Activated naive CD4-positive, alpha-beta T cell treated with anti-CD3 and anti-CD28 coated beads, Interleukin-2, amount 50 U/mL, for 72 hours (primary cell): Measurements from ENCODE around the gene TRPM5. TPM values are rescaled to one million over a fixed set of nuclear protein-coding genes. Genes with fewer than 3 reads are reported as not detected.
"Not testable (repeated sequence)": the region's sequence is repeated elsewhere in the genome, so short reads cannot be mapped to it uniquely, and the experiment has no call there.

Experiments
- ATAC-seq, 2 donors: fragments of 150-1000 bp; cut with Tn5 transposase; 2 replicates each; pipeline ENCODE4 v1.10.0; 2021; ENCODE audit warnings: mild to moderate bottlenecking in 2 of 2, moderate library complexity in 2 of 2
- DNase-seq, 2 donors: peaks; one replicate each; pipeline ENCODE4 v3.0.0; 2021 to 2022; ENCODE audit warnings: low spot score in 2 of 2
- H3K27ac Mint-ChIP-seq, 2 donors: one replicate each; pipeline ENCODE4 v1.8.0; 2022; ENCODE audit warnings: mild to moderate bottlenecking in 2 of 2, mixed read lengths in 2 of 2
- H3K36me3 Mint-ChIP-seq, 2 donors: one replicate each; pipeline ENCODE4 v1.8.0; 2022; ENCODE audit warnings: mixed read lengths in 2 of 2
- H3K9me3 Mint-ChIP-seq, 2 donors: one replicate each; pipeline ENCODE4 v1.8.0; 2022; ENCODE audit warnings: mixed read lengths in 2 of 2
- total RNA-seq, 2 donors: library from RNA; stranded (reverse); gene quantifications; one replicate each; pipeline ENCODE4 v1.2.3, GENCODE V29; 2022

TRPM5 gene, protein sequence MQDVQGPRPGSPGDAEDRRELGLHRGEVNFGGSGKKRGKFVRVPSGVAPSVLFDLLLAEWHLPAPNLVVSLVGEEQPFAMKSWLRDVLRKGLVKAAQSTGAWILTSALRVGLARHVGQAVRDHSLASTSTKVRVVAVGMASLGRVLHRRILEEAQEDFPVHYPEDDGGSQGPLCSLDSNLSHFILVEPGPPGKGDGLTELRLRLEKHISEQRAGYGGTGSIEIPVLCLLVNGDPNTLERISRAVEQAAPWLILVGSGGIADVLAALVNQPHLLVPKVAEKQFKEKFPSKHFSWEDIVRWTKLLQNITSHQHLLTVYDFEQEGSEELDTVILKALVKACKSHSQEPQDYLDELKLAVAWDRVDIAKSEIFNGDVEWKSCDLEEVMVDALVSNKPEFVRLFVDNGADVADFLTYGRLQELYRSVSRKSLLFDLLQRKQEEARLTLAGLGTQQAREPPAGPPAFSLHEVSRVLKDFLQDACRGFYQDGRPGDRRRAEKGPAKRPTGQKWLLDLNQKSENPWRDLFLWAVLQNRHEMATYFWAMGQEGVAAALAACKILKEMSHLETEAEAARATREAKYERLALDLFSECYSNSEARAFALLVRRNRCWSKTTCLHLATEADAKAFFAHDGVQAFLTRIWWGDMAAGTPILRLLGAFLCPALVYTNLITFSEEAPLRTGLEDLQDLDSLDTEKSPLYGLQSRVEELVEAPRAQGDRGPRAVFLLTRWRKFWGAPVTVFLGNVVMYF (N-terminal part only)
- not detected for total RNA-seq

- no peaks in the 10 kb centered on the region for H3K36me3 Mint-ChIP-seq
- DNase-seq (peak; percentile 59 to 78), ATAC-seq (peak; percentile 17 to 49)
- H3K9me3 Mint-ChIP-seq: no peaks in the 10 kb centered on the region
- H3K27ac Mint-ChIP-seq: peak within 1 kb of the TSS in 1 of 2 donors; percentile 81
Observed at GRCh38 chr11:2443881-2444820, at the start of gene TRPM5. TRPM5 (minus strand) TSS chr11:2444514; CDS start chr11:2423036, 21,478 bp downstream.

GRCh38 chr11:2489083-2489482, 44.8 kb upstream of the TRPM5 start:
- Mint-ChIP-seq H3K27ac (no peak overlapping the region), H3K36me3 (peaks cover 49 to 51% of the 10 kb centered on the region in 2 donors), H3K9me3 (peaks cover 34 to 40% of the 10 kb centered on the region in 2 donors)
- ATAC-seq (no peak), DNase-seq (no peak)

GRCh38 chr11:2488004-2488403, 43.7 kb upstream of the TRPM5 start:
- H3K9me3 Mint-ChIP-seq: peaks cover 31 to 40% of the 10 kb centered on the region in 2 donors
- ATAC-seq (no peak), DNase-seq (no peak)
- H3K27ac Mint-ChIP-seq: no peak overlapping the region
- peaks cover 41 to 44% of the 10 kb centered on the region in 2 donors for H3K36me3 Mint-ChIP-seq

DNA sequence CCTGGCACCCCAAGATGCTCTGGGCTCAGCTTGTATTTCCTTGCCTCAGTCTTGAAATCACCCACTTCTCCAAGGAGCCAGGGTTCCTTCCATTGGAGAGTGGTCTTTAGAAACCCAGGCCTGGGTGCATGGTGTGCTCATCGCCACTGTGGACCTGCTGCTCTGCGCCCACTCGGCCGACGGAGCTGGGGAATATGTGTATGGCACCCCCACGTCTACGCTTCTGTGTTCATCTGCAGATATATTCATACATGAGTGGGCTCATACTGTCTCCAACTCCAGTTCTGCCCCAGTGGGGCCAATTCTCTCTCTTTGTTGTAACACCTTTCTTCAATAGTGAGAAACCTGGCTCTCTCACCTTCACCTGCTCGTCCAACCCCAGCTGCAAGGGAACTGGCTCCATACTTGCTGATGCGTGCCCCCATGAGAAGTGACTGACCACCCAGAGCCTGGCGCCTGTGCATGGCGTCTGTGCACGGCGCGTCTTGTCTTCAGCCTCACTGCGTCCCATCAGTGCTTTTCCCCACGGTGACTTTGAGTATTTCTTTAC, 40.3 kb upstream of the TRPM5 start:
- peaks cover 27 to 28% of the 10 kb centered on the region in 2 donors for H3K9me3 Mint-ChIP-seq
- H3K27ac Mint-ChIP-seq: no peak overlapping the region
- ATAC-seq (no peak), DNase-seq (no peak)
- peaks cover 42 to 49% of the 10 kb centered on the region in 2 donors for H3K36me3 Mint-ChIP-seq

GRCh38 chr11:2483426-2483825, 39.1 kb upstream of the TRPM5 start:
- Mint-ChIP-seq H3K27ac (no peak overlapping the region), H3K9me3 (peaks cover 21 to 23% of the 10 kb centered on the region in 2 donors), H3K36me3 (peaks cover 42 to 49% of the 10 kb centered on the region in 2 donors)
- DNase-seq: no peak
- no peak for ATAC-seq

DNA sequence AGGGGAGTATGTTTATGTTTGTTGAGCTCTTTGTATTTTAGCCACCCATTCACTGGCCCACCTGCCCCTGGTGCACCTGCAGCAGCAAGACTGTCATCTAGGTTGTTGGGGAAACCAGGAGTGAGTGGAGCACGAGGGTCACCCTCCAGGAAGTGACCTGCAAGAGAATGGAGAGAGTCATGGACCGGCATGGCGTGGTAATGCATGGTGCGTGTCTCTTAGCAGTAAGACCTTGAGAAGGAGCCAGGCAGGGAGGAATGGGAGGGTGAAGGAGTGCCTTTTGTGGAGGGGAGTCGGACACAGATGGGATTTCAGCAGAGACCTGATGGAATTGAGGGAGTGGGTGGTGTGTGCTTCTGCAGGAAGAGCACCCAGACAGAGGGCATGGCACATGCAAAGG, 38.4 kb upstream of the TRPM5 start:
- no peak overlapping the region for H3K27ac Mint-ChIP-seq
- peaks cover 42 to 49% of the 10 kb centered on the region in 2 donors for H3K36me3 Mint-ChIP-seq
- peaks cover 21 to 22% of the 10 kb centered on the region in 2 donors for H3K9me3 Mint-ChIP-seq
- no peak for DNase-seq
- ATAC-seq: no peak

DNA sequence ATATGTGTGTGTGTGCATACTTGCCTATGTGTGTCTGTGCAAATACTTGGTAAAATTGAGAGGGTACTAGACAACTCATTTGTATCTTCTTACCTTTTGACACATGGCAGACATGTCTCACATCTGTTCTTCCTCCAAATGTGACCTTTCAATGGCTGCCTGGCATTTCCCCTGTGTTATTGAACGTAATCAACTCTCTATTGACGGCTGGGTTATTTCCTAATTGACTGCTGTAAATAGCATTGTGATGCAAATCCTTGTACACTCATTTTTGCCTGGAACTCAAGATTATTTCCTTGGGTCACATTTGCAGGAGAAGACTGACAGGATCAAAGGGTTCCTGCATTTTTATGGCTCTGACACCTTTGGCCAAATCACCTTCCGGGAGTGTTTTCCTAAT, 37.9 kb upstream of the TRPM5 start:
- Mint-ChIP-seq H3K9me3 (peaks cover 21 to 24% of the 10 kb centered on the region in 2 donors), H3K27ac (no peak overlapping the region), H3K36me3 (peaks cover 43 to 52% of the 10 kb centered on the region in 2 donors)
- ATAC-seq: no peak
- DNase-seq: no peak

DNA sequence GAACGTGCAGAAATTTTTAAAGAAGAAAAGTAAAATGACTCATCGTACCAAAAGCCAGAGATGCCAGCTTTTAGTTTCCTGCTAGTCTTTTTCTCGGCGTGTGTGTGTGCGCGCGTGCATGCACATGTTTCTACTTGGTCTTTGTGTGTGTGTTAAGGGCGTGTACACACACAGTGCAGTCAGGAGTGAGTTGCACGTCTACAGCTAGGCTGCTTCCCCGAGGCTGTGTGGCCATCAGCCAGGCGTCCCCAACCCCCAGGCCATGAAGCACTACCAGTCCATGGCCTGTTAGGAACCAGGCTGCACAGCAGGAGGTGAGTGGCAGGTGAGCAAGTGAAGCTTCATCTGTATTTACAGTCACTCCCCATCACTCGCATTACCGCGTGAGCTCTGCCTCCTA, 36.9 kb upstream of the TRPM5 start:
- peaks cover 16 to 24% of the 10 kb centered on the region in 2 donors for H3K9me3 Mint-ChIP-seq
- no peak for DNase-seq
- H3K27ac Mint-ChIP-seq: peak overlapping the region; percentile 66 to 89
- peaks cover 38 to 54% of the 10 kb centered on the region in 2 donors for H3K36me3 Mint-ChIP-seq
- ATAC-seq: peak; percentile 66 to 77

DNA sequence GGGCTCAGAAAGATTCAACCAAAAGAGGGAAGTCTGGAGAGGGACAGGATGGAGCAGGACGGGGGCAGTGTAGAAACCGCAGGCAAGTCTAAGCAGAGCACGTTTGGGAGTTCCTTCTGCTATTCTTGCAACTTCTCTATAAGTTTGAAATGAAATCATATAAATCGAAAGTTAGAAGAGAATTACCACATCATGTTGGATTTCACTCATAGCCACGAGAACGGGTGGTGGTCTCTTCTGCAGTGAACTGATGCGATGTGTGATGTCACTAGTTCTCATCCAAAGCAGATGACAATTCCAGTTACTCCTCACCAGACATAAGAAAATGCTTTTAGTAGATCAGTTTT, 36.5 kb upstream of the TRPM5 start:
- DNase-seq (no peak), ATAC-seq (peak; percentile 81 to 85)
- Mint-ChIP-seq H3K27ac (peak overlapping the region; percentile 66 to 89), H3K36me3 (peaks cover 34 to 50% of the 10 kb centered on the region in 2 donors), H3K9me3 (peaks cover 16 to 24% of the 10 kb centered on the region in 2 donors)

GRCh38 chr11:2480067-2480873, 36.0 kb upstream of the TRPM5 start:
- Mint-ChIP-seq H3K9me3 (peaks cover 11 to 19% of the 10 kb centered on the region in 2 donors), H3K27ac (peak overlapping the region in 1 of 2 donors; percentile 89), H3K36me3 (peaks cover 28 to 44% of the 10 kb centered on the region in 2 donors)
- not testable (repeated sequence) for DNase-seq
- peak; percentile 57 to 65 for ATAC-seq

DNA sequence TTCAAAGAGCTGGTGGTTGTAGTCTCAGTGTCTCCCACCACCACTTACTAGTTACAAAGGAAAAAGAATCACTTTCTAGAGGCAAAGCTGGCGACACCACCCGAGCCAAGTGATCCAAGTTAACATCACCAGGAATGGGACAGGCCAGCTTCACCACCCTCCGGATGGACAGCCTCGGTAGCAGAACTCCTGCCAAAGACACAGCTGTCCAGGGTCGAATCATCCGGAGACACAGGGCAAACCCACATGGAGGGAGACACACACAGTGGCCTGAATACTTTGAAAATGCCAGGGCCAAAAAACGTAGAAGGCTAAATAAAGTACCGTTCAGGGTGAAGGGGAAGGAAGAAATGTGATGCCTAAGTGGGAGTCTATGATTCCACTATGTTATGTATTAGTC, 33.6 kb upstream of the TRPM5 start:
- no peak overlapping the region for H3K27ac Mint-ChIP-seq
- DNase-seq (no peak), ATAC-seq (no peak)
- peaks cover 11 to 17% of the 10 kb centered on the region in 2 donors for H3K9me3 Mint-ChIP-seq
- peaks cover 24 to 36% of the 10 kb centered on the region in 2 donors for H3K36me3 Mint-ChIP-seq

- DNase-seq: no peak
- no peak for ATAC-seq
- H3K27ac Mint-ChIP-seq: no peak overlapping the region
- peaks cover 24 to 36% of the 10 kb centered on the region in 2 donors for H3K36me3 Mint-ChIP-seq
- peaks cover 11 to 17% of the 10 kb centered on the region in 2 donors for H3K9me3 Mint-ChIP-seq
Observed at GRCh38 chr11:2477254-2477653, 32.9 kb upstream of the TRPM5 start.

GRCh38 chr11:2475136-2475918, 31.0 kb upstream of the TRPM5 start:
- DNase-seq (no peak), ATAC-seq (no peak)
- peaks cover 11 to 17% of the 10 kb centered on the region in 2 donors for H3K9me3 Mint-ChIP-seq
- H3K36me3 Mint-ChIP-seq: peaks cover 24 to 36% of the 10 kb centered on the region in 2 donors
- H3K27ac Mint-ChIP-seq: peak overlapping the region in 1 of 2 donors; percentile 30

DNA sequence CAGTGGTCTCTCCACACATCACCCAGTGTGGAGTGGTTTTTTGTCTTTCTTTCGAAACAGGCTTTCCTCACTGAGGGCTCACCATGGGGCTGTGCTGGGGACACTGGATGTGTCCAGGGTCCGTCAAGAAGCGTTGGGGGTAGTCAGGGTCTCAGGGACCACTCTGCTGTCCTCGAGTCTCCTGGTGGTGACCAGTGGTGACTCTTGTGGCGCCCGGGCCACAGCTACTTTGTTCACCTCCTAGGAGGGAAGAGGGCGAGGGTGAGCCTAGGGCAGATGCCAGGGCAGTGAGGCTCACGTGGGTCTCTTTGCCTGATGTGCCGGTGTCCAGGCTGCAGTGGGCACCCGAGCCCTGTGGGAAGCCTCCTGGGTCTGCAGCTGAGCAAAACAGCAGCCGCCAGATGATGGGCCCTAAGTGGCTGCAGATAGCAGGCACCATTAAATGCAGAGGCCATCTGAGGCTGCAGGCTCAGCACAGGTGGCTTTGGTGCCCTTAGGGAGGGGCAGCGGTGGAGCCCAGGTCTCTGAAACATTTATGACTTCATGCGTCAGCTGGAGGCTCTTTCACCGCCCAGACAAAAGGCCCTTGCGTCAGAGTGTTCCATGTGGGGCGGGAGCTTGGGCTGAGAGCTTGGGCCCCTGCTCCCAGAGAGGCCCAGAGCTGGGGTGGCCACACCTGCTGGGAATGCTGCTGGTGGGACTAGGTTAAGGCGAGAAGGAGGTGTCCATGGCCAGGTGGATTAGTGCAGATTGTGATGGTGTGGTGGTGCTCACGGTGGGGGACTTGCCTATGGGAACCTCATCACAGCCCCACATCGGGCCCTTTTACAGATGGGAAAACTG, 30.0 kb upstream of the TRPM5 start:
- no peak overlapping the region for H3K27ac Mint-ChIP-seq
- ATAC-seq (no peak), DNase-seq (peak in 1 of 2 donors; percentile 48)
- peaks cover 9 to 11% of the 10 kb centered on the region in 2 donors for H3K9me3 Mint-ChIP-seq
- peaks cover 16 to 26% of the 10 kb centered on the region in 2 donors for H3K36me3 Mint-ChIP-seq
